Glutamatergic neuron (in vitro differentiated cells): ENCODE data around the gene TAS2R7. TPM values are rescaled to one million over a fixed set of nuclear protein-coding genes. Genes with fewer than 3 reads are reported as not detected.

Source experiments
- DNase-seq: peaks from one replicate; pipeline ENCODE4 v3.0.0; 2022
- H3K27ac Mint-ChIP-seq: one replicate; pipeline ENCODE4 v1.8.0; 2020; ENCODE audit warnings: mild to moderate bottlenecking, mixed read lengths, inconsistent platforms; ENCODE audit not compliant: unreplicated experiment
- H3K27me3 Mint-ChIP-seq: one replicate; pipeline ENCODE4 v1.8.0; 2020; ENCODE audit warnings: mild to moderate bottlenecking, moderate library complexity, mixed read lengths, inconsistent platforms; ENCODE audit not compliant: unreplicated experiment
- H3K36me3 Mint-ChIP-seq: one replicate; pipeline ENCODE4 v1.8.0; 2020; ENCODE audit warnings: mild to moderate bottlenecking, mixed read lengths, inconsistent platforms; ENCODE audit not compliant: unreplicated experiment
- H3K4me1 Mint-ChIP-seq: one replicate; pipeline ENCODE4 v1.8.0; 2020; ENCODE audit warnings: mild to moderate bottlenecking, low read depth, mixed read lengths, inconsistent platforms; ENCODE audit not compliant: unreplicated experiment
- H3K4me3 Mint-ChIP-seq: one replicate; pipeline ENCODE4 v1.8.0; 2020; ENCODE audit warnings: mild to moderate bottlenecking, mixed read lengths, inconsistent platforms; ENCODE audit not compliant: unreplicated experiment
- H3K9me3 Mint-ChIP-seq: one replicate; pipeline ENCODE4 v1.8.0; 2020; ENCODE audit warnings: mild to moderate bottlenecking, moderate library complexity, mixed read lengths, inconsistent platforms; ENCODE audit not compliant: unreplicated experiment
- CTCF ChIP-seq: fragments of 200-600 bp; sonication (generic); IDR thresholded peaks from one replicate; pipeline ENCODE4 v1.5.0; 2021; ENCODE audit not compliant: partially characterized antibody, unreplicated experiment
- total RNA-seq: library from RNA; stranded (reverse); fragmentation: NEBNext Ultra II Directional; extraction: Animal tissue kit (Norgen Biotek cat#: 25700); gene quantifications from one replicate; pipeline ENCODE4 v1.2.1, GENCODE V29; 2021; ENCODE audit not compliant: unreplicated experiment

The TAS2R7 gene
- total RNA-seq, 1 donor from 2014 or later = 0.39 TPM

- Mint-ChIP-seq H3K4me1 (peaks cover 4% of the 10 kb centered on the region), H3K27ac (no peak overlapping the region)
- TF ChIP-seq CTCF = no peak
These were observed 36.0 kb upstream of the TAS2R7 start for GRCh38 chr12:10838461-10838860.

GRCh38 chr12:10829994-10830393, 27.6 kb upstream of the TAS2R7 start:
- Mint-ChIP-seq H3K27me3 (no peaks in the 10 kb centered on the region), H3K9me3 (no peaks in the 10 kb centered on the region), H3K4me1 (no peaks in the 10 kb centered on the region), H3K4me3 (no peak overlapping the region), H3K36me3 (no peaks in the 10 kb centered on the region), H3K27ac (no peak overlapping the region)
- no peak for DNase-seq
- TF ChIP-seq CTCF = no peak

More at GRCh38 chr12:10838461-10838860, 36.0 kb upstream of the TAS2R7 start:
- Mint-ChIP-seq H3K9me3 (no peaks in the 10 kb centered on the region), H3K4me3 (no peak overlapping the region), H3K36me3 (no peaks in the 10 kb centered on the region), H3K27me3 (peaks cover 2% of the 10 kb centered on the region)
- no peak for DNase-seq

- DNase-seq = no peak
- Mint-ChIP-seq H3K36me3 (no peaks in the 10 kb centered on the region), H3K4me1 (no peaks in the 10 kb centered on the region), H3K4me3 (no peak within 1 kb of the TSS), H3K27me3 (no peaks in the 10 kb centered on the region), H3K9me3 (no peaks in the 10 kb centered on the region), H3K27ac (no peak within 1 kb of the TSS)
- TF ChIP-seq CTCF = no peak
These were observed 23.8 kb upstream of the TAS2R7 start, which contains the start of gene TAS2R10 for GRCh38 chr12:10826258-10826657. Gene TAS2R10 (minus strand): TSS chr12:10826358. CDS start chr12:10826269, 89 bp downstream.

- TF ChIP-seq CTCF = no peak
- H3K9me3 Mint-ChIP-seq = no peaks in the 10 kb centered on the region
- H3K4me3 Mint-ChIP-seq = no peak overlapping the region
- no peak overlapping the region for H3K27ac Mint-ChIP-seq
- no peaks in the 10 kb centered on the region for H3K27me3 Mint-ChIP-seq
- no peaks in the 10 kb centered on the region for H3K4me1 Mint-ChIP-seq
- no peaks in the 10 kb centered on the region for H3K36me3 Mint-ChIP-seq
- DNase-seq = no peak
These were observed 22.5 kb upstream of the TAS2R7 start for GRCh38 chr12:10824957-10825356.

GRCh38 chr12:10811883-10812536, 9.6 kb upstream of the TAS2R7 start:
- no peak for TF ChIP-seq CTCF
- Mint-ChIP-seq H3K27me3 (no peaks in the 10 kb centered on the region), H3K9me3 (no peaks in the 10 kb centered on the region), H3K27ac (no peak overlapping the region), H3K4me1 (no peaks in the 10 kb centered on the region), H3K36me3 (no peaks in the 10 kb centered on the region), H3K4me3 (no peak overlapping the region)
- no peak for DNase-seq
